Smooth muscle cell (in vitro differentiated cells): ENCODE data around the gene PLA1A. TPM values are rescaled to one million over a fixed set of nuclear protein-coding genes. Genes with fewer than 3 reads are reported as not detected.

ENCODE experiments used
- DNase-seq: peaks from one replicate; lab custom pipeline; 2025; ENCODE audit not compliant: unreplicated experiment; lab: John Stamatoyannopoulos, UW
- H2AFZ ChIP-seq: fragments of 200-600 bp; sonication (generic); 2 replicates; pipeline ENCODE4 v1.6.0; 2016; ENCODE audit warnings: antibody characterized with exemption, low read depth, mild to moderate bottlenecking
- H3F3A ChIP-seq: fragments of 200-600 bp; sonication (generic); 2 replicates; pipeline ENCODE4 v1.6.0; 2017; ENCODE audit warnings: antibody characterized with exemption, low read depth
- H3K27ac ChIP-seq: fragments of 200-600 bp; sonication (generic); 2 replicates; pipeline ENCODE4 v1.5.1; 2016; ENCODE audit warnings: low read depth, mild to moderate bottlenecking
- H3K27me3 ChIP-seq: fragments of 200-600 bp; sonication (generic); 2 replicates; pipeline ENCODE4 v1.6.1; 2016; ENCODE audit warnings: low read depth, mild to moderate bottlenecking
- H3K36me3 ChIP-seq: fragments of 200-600 bp; sonication (generic); 2 replicates; pipeline ENCODE4 v1.5.1; 2016; ENCODE audit warnings: low read depth
- H3K4me1 ChIP-seq: fragments of 200-600 bp; sonication (generic); 2 replicates; pipeline ENCODE4 v1.5.1; 2016; ENCODE audit warnings: low read depth
- H3K4me2 ChIP-seq: fragments of 200-600 bp; sonication (generic); 2 replicates; pipeline ENCODE4 v1.6.0; 2016; ENCODE audit warnings: mild to moderate bottlenecking
- H3K4me3 ChIP-seq: fragments of 200-600 bp; sonication (generic); 2 replicates; pipeline ENCODE4 v1.5.1; 2016; ENCODE audit warnings: mild to moderate bottlenecking
- H3K79me2 ChIP-seq: fragments of 200-600 bp; sonication (generic); 2 replicates; pipeline ENCODE4 v1.6.0; 2016; ENCODE audit warnings: low read depth, mild to moderate bottlenecking
- H3K9ac ChIP-seq: fragments of 200-600 bp; sonication (generic); 2 replicates; pipeline ENCODE4 v1.6.0; 2016; ENCODE audit warnings: low read depth
- H3K9me3 ChIP-seq: fragments of 200-600 bp; sonication (generic); replicated peaks from 2 replicates; pipeline ENCODE4 v1.5.1; 2016; ENCODE audit warnings: low read depth
- H4K20me1 ChIP-seq: fragments of 200-600 bp; sonication (generic); 2 replicates; pipeline ENCODE4 v1.6.0; 2016; ENCODE audit warnings: low read depth
- WGBS: methylation state at CpG from one replicate; pipeline ENCODE4 v1.1.7; 2016; ENCODE audit warnings: low lambda C conversion rate; 5-methylcytosine and 5-hydroxymethylcytosine counted together
- polyA plus RNA-seq: library from polyadenylated mRNA; unstranded; fragments of >200 nt; fragmentation: Nextera tagmentation; extraction: Ambion mirVana; gene quantifications from 2 replicates; pipeline ENCODE4 v1.2.1, GENCODE V29; 2016
- total RNA-seq: library from RNA; depleted of rRNA; stranded (reverse); fragments of >200 nt; gene quantifications from 2 replicates; pipeline ENCODE4 v1.2.3, GENCODE V29; 2014
- TF ChIP-seq, protein P1 (sequence below): fragments of 200-600 bp; sonication (generic); IDR thresholded peaks from 2 replicates; pipeline ENCODE4 v1.5.1; 2017; ENCODE audit warnings: borderline replicate concordance, mild to moderate bottlenecking, antibody characterized with exemption; ENCODE audit not compliant: insufficient read depth, poor library complexity, severe bottlenecking

Gene PLA1A
- total and polyA plus RNA-seq, 2 experiments from 2014 or later, result not detected

DNA sequence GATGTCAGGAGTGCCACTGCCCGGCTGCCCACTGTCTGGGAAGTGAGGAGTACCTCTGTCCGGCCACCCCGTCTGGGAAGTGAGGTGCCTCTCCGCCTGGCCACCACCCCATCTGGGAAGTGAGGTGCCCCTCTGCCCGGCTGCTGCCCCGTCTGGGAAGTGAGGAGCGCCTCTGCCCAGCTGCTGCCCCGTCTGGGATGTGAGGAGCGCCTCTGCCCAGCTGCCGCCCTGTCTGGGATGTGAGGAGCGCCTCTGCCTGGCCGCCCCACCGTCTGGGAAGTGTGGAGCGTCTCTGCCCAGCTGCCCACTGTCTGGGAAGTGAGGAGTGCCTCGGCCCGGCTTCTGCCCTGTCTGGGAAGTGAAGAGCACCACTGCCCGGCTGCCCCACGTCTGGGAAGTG is 76.2 kb downstream of the PLA1A start:
- Histone ChIP-seq H3K79me2 (peaks cover 28% of the 10 kb centered on the region), H3K36me3 (peaks cover 7% of the 10 kb centered on the region), H2AFZ (no peak overlapping the region), H3F3A (no peaks in the 10 kb centered on the region), H3K9me3 (no peaks in the 10 kb centered on the region), H3K4me3 (no peak overlapping the region), H3K9ac (no peak overlapping the region), H3K27ac (no peak overlapping the region), H4K20me1 (no peaks in the 10 kb centered on the region), H3K4me1 (peaks cover 15% of the 10 kb centered on the region), H3K4me2 (no peak overlapping the region), H3K27me3 (no peaks in the 10 kb centered on the region)
- TF ChIP-seq, protein P1, sequence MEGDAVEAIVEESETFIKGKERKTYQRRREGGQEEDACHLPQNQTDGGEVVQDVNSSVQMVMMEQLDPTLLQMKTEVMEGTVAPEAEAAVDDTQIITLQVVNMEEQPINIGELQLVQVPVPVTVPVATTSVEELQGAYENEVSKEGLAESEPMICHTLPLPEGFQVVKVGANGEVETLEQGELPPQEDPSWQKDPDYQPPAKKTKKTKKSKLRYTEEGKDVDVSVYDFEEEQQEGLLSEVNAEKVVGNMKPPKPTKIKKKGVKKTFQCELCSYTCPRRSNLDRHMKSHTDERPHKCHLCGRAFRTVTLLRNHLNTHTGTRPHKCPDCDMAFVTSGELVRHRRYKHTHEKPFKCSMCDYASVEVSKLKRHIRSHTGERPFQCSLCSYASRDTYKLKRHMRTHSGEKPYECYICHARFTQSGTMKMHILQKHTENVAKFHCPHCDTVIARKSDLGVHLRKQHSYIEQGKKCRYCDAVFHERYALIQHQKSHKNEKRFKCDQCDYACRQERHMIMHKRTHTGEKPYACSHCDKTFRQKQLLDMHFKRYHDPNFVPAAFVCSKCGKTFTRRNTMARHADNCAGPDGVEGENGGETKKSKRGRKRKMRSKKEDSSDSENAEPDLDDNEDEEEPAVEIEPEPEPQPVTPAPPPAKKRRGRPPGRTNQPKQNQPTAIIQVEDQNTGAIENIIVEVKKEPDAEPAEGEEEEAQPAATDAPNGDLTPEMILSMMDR, result no peak
- 98% methylated on average over 12 of the region's 18 CpGs for WGBS
- no peak for DNase-seq

DNA sequence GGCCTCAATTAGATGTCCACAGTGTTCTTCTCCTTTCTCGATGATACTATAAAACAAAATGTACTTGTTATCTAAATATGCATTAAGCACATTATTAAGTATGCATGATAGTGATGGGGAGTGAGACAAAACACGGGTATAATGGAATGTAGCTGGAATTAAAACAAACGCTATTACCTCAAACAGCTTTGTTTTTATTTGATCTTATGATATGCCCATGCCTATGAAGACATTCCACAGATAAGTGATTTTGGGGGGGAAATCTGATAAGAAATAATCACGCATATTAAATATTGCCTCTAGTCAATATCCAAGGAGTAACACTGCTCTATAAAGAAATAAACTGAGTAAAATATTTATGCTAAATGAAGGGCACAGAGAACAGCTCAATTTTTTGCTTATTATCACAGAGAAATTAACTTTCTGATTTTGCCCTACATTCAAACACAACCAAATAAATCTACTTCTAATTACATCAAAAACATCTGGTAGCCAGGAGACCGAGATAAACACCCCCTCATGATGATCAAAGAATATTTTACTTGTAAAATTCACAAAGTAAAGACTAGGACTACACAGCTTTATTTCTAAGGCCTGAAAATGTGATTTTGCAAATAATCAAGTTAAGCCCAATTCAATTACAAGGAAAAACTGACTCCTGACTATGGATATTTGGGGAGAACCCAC is 77.6 kb downstream of the PLA1A start:
- peak overlapping the region; percentile 59 for H3K4me3 ChIP-seq
- TF ChIP-seq, protein P1, result no peak

GRCh38 chr3:119676020-119676419 is 78.3 kb downstream of the PLA1A start:
- H3K4me3 ChIP-seq, result peak overlapping the region; percentile 59
- H3K4me1 ChIP-seq, result peaks cover 15% of the 10 kb centered on the region
- peak overlapping the region; percentile 60 for H3K9ac ChIP-seq
- H4K20me1 ChIP-seq, result no peaks in the 10 kb centered on the region
- H3K27ac ChIP-seq, result peak overlapping the region; percentile 39
- H3K36me3 ChIP-seq, result peaks cover 2% of the 10 kb centered on the region
- H3K4me2 ChIP-seq, result peak overlapping the region; percentile 89
- no peaks in the 10 kb centered on the region for H3F3A ChIP-seq
- H3K27me3 ChIP-seq, result no peaks in the 10 kb centered on the region
- no peaks in the 10 kb centered on the region for H3K9me3 ChIP-seq
- WGBS, result 30% methylated on average over 1 of the region's 1 CpG
- TF ChIP-seq, protein P1, result no peak
- H2AFZ ChIP-seq, result peak overlapping the region; percentile 90
- peaks cover 25% of the 10 kb centered on the region for H3K79me2 ChIP-seq
- no peak for DNase-seq

More for the DNA sequence above, 77.6 kb downstream of the PLA1A start:
- H3K9me3 ChIP-seq, result no peaks in the 10 kb centered on the region
- WGBS, result 73% methylated on average over 5 of the region's 5 CpGs
- peaks cover 15% of the 10 kb centered on the region for H3K4me1 ChIP-seq
- H3K79me2 ChIP-seq, result peaks cover 28% of the 10 kb centered on the region
- no peak for DNase-seq
- peak overlapping the region; percentile 89 for H3K4me2 ChIP-seq
- no peak overlapping the region for H3K27ac ChIP-seq
- H3K27me3 ChIP-seq, result no peaks in the 10 kb centered on the region
- no peak overlapping the region for H3K9ac ChIP-seq
- H3K36me3 ChIP-seq, result peaks cover 2% of the 10 kb centered on the region
- H2AFZ ChIP-seq, result no peak overlapping the region
- H4K20me1 ChIP-seq, result no peaks in the 10 kb centered on the region
- no peaks in the 10 kb centered on the region for H3F3A ChIP-seq
